HepG2 (cell line): Measurements from ENCODE around the gene STK39. TPM values are rescaled to one million over a fixed set of nuclear protein-coding genes. Genes with fewer than 3 reads are reported as not detected.

Experiments
- ATF1 ChIP-seq: IDR thresholded peaks from 2 replicates; pipeline ENCODE4 v1.6.1; 2016; ENCODE audit warnings: mild to moderate bottlenecking, control low read depth
- CBX5 ChIP-seq: sonication (generic); formaldehyde crosslinking; IDR thresholded peaks from 2 replicates; pipeline ENCODE4 v1.4.0; 2020; ENCODE audit warnings: missing genetic modification reagents, borderline replicate concordance
- DNMT1 ChIP-seq: sonication (generic); formaldehyde crosslinking; IDR thresholded peaks from 2 replicates; pipeline ENCODE4 v1.5.1; 2020; ENCODE audit warnings: mild to moderate bottlenecking, missing genetic modification reagents
- GATAD2A ChIP-seq: IDR thresholded peaks from 2 replicates; pipeline ENCODE4 v1.6.1; 2016
- KIAA2018 ChIP-seq: sonication (generic); formaldehyde crosslinking; IDR thresholded peaks from 2 replicates; pipeline ENCODE4 v1.5.0; 2020; ENCODE audit warnings: mild to moderate bottlenecking, missing genetic modification reagents, borderline replicate concordance
- KLF9 ChIP-seq: IDR thresholded peaks from 2 replicates; pipeline ENCODE4 v1.6.1; 2016; ENCODE audit warnings: low read depth
- MBNL3 ChIP-seq: fragments of 250-450 bp; sonication (Bioruptor Pico); conservative IDR thresholded peaks from 2 replicates; pipeline ENCODE4 v1.8.0; 2022; ENCODE audit warnings: mild to moderate bottlenecking, inconsistent platforms
- SKI ChIP-seq: fragments of 450-650 bp; IDR thresholded peaks from one replicate; pipeline ENCODE4 v1.6.1; 2018; ENCODE audit warnings: mild to moderate bottlenecking; ENCODE audit not compliant: partially characterized antibody
- SP4 ChIP-seq: sonication (generic); formaldehyde crosslinking; IDR thresholded peaks from 2 replicates; pipeline ENCODE4 v1.8.1; 2023; ENCODE audit warnings: mild to moderate bottlenecking, missing genetic modification reagents
- TEF ChIP-seq: sonication (generic); formaldehyde crosslinking; IDR thresholded peaks from 2 replicates; pipeline ENCODE4 v1.5.0; 2020; ENCODE audit warnings: missing genetic modification reagents
- ZFX ChIP-seq: sonication (generic); formaldehyde crosslinking; IDR thresholded peaks from 2 replicates; pipeline ENCODE4 v1.4.0; 2020; ENCODE audit warnings: mild to moderate bottlenecking, low read depth, missing genetic modification reagents, moderate library complexity
- ZNF207 ChIP-seq: fragments of 450-650 bp; IDR thresholded peaks from 2 replicates; pipeline ENCODE4 v1.6.1; 2016; ENCODE audit warnings: antibody characterized with exemption, borderline replicate concordance
- ZNF335 ChIP-seq: sonication (generic); formaldehyde crosslinking; IDR thresholded peaks from 2 replicates; pipeline ENCODE4 v1.4.0; 2020; ENCODE audit warnings: missing genetic modification reagents
- ZNF44 ChIP-seq: sonication (generic); formaldehyde crosslinking; IDR thresholded peaks from 2 replicates; pipeline ENCODE4 v1.5.1; 2020; ENCODE audit warnings: mild to moderate bottlenecking, missing genetic modification reagents
- ZNF512B ChIP-seq: sonication (generic); formaldehyde crosslinking; IDR thresholded peaks from 2 replicates; pipeline ENCODE4 v1.5.1; 2020; ENCODE audit warnings: missing genetic modification reagents, mild to moderate bottlenecking, borderline replicate concordance
- ZNF543 ChIP-seq: sonication (generic); formaldehyde crosslinking; IDR thresholded peaks from 2 replicates; pipeline ENCODE4 v1.4.0; 2020; ENCODE audit warnings: mild to moderate bottlenecking, missing genetic modification reagents
- ZNF567 ChIP-seq: sonication (generic); formaldehyde crosslinking; IDR thresholded peaks from 2 replicates; pipeline ENCODE4 v1.8.1; 2023; ENCODE audit warnings: mild to moderate bottlenecking, missing genetic modification reagents, borderline replicate concordance
- ZNF770 ChIP-seq: sonication (generic); formaldehyde crosslinking; IDR thresholded peaks from 2 replicates; pipeline ENCODE4 v1.5.0; 2020; ENCODE audit warnings: mild to moderate bottlenecking, missing genetic modification reagents
- polyA plus RNA-seq, 8 experiments: library from polyadenylated mRNA; depleted of rRNA in 3 of 8; stranded (reverse) in 7 of 8; unstranded in 1 of 8; fragments of >200 nt; fragmentation: Illumina TruSeq in 4 of 8; extraction: Trizol in 4 of 8; gene quantifications; 2 replicates each; pipeline versions ENCODE4 v1.2.1 to v1.2.3, GENCODE V29; 2011 to 2016; ENCODE audit warnings: low read depth in 4 of 8, missing spikeins in 1 of 8, mixed read lengths in 1 of 8; ENCODE audit not compliant: insufficient read depth in 1 of 8
- total RNA-seq, 5 experiments: library from RNA; depleted of rRNA; stranded (reverse); fragments of >200 nt; fragmentation: Illumina TruSeq; extraction: Trizol; gene quantifications; 2 replicates each; pipeline ENCODE4 v1.2.3, GENCODE V29; 2016; ENCODE audit warnings: low read depth in 1 of 5

The STK39 gene
- total and polyA plus RNA-seq, 2 of the 13 experiments (the other 11 are each of a cell fraction or from before 2014, with no cell fraction given): 27.3 to 38.4 TPM

GRCh38 chr2:168196764-168197180, 50.6 kb downstream of the STK39 start (continued):
- TF ChIP-seq ZNF512B (CRISPR knock-in tag) (0 out of 2 replicates have a peak, but pooled peaks have one; percentile 36), ZFX (CRISPR knock-in tag) (0 out of 2 replicates have a peak, but pooled peaks have one; percentile 17), ZNF207 (no peak), ZNF543 (CRISPR knock-in tag) (no peak), CBX5 (CRISPR knock-in tag) (no peak), ZNF770 (CRISPR knock-in tag) (no peak), SKI (peak; percentile 28), KIAA2018 (no peak), ZNF335 (CRISPR knock-in tag) (0 out of 2 replicates have a peak, but pooled peaks have one; percentile 31), KLF9 (CRISPR knock-in tag) (no peak), SP4 (CRISPR knock-in tag) (no peak), DNMT1 (no peak), ZNF44 (CRISPR knock-in tag) (peak; percentile 34; the same call in 1 of the 2 replicates), ZNF567 (CRISPR knock-in tag) (peak; percentile 74; the same call in 1 of the 2 replicates), TEF (CRISPR knock-in tag) (no peak), MBNL3 (CRISPR knock-in tag) (no peak), GATAD2A (CRISPR knock-in tag) (peak; percentile 91), ATF1 (no peak)
